A673 (cell line): ENCODE measurements around the gene FAM120AOS. TPM values are rescaled to one million over a fixed set of nuclear protein-coding genes. Genes with fewer than 3 reads are reported as not detected.

Experiments
- BruUV-seq: library from RNA; stranded (reverse); fragments of 400-500 nt; replicated peaks from 2 replicates; lab custom pipeline; 2021; lab: Mats Ljungman, UMichigan
- CTCF ChIA-PET: fragments of 300-600 bp; sonication (Branson Sonifier 250); formaldehyde crosslinking; loops from one replicate; lab custom pipeline; 2022; ENCODE audit warnings: antibody characterized with exemption; lab: Charles Lee
- POLR2A ChIA-PET: fragments of 300-600 bp; sonication (Branson Sonifier 250); formaldehyde crosslinking; loops from one replicate; lab custom pipeline; 2022; ENCODE audit warnings: antibody characterized with exemption; ENCODE audit not compliant: low non-redundant PET; lab: Charles Lee
- DNase-seq: peaks from one replicate; pipeline ENCODE4 v3.0.0-alpha.2; 2015; ENCODE audit warnings: low spot score
- H3K27ac ChIP-seq: fragments of 200-600 bp; sonication (generic); 2 replicates; pipeline ENCODE4 v1.5.1; 2016; ENCODE audit warnings: mixed run types, low read depth, mild to moderate bottlenecking, mixed read lengths, antibody characterized with exemption, low read length; ENCODE audit not compliant: poor library complexity, severe bottlenecking
- H3K27me3 ChIP-seq: fragments of 200-600 bp; sonication (generic); replicated peaks from 2 replicates; pipeline ENCODE4 v1.6.1; 2017; ENCODE audit warnings: mixed run types, low read depth, mild to moderate bottlenecking, mixed read lengths, antibody characterized with exemption, low read length; ENCODE audit not compliant: insufficient read depth, poor library complexity
- H3K36me3 ChIP-seq: fragments of 200-600 bp; sonication (generic); 2 replicates; pipeline ENCODE4 v1.6.1; 2016; ENCODE audit warnings: mixed run types, mild to moderate bottlenecking, mixed read lengths, antibody characterized with exemption, low read length; ENCODE audit not compliant: insufficient read depth, poor library complexity, severe bottlenecking
- H3K4me1 ChIP-seq: fragments of 200-600 bp; sonication (generic); 2 replicates; pipeline ENCODE4 v1.6.1; 2017; ENCODE audit warnings: mixed run types, mild to moderate bottlenecking, mixed read lengths, antibody characterized with exemption, low read length; ENCODE audit not compliant: insufficient read depth, poor library complexity, severe bottlenecking
- H3K4me3 ChIP-seq: fragments of 200-600 bp; sonication (generic); 2 replicates; pipeline ENCODE4 v1.5.1; 2016; ENCODE audit warnings: low read depth, mixed run types, mild to moderate bottlenecking, mixed read lengths, low read length; ENCODE audit not compliant: poor library complexity, severe bottlenecking
- H3K9me3 ChIP-seq: fragments of 200-600 bp; sonication (generic); 2 replicates; pipeline ENCODE4 v1.6.1; 2016; ENCODE audit warnings: mixed run types, low read depth, mild to moderate bottlenecking, mixed read lengths, antibody characterized with exemption, low read length; ENCODE audit not compliant: poor library complexity, severe bottlenecking
- EZH2 ChIP-seq: fragments of 200-600 bp; sonication (generic); IDR thresholded peaks from 2 replicates; pipeline ENCODE4 v1.6.1; 2017; ENCODE audit warnings: borderline replicate concordance, low read depth, mild to moderate bottlenecking, mixed read lengths, antibody characterized with exemption, low read length; ENCODE audit not compliant: poor library complexity, severe bottlenecking
- intact Hi-C: fragments of 100-400 bp; cut with micrococcal nuclease; formaldehyde crosslinking; loops from one replicate; pipeline ENCODE4 v1.10.0; 2022; ENCODE audit not compliant: unreplicated experiment
- total RNA-seq: library from RNA; stranded (reverse); gene quantifications from 2 replicates; pipeline ENCODE4 v1.2.3, GENCODE V29; 2021
- TF ChIP-seq, protein P1 (sequence below): fragments of 300-800, 200-600 bp; sonication (generic); conservative IDR thresholded peaks from 2 replicates; pipeline ENCODE4 v1.5.1; 2017; ENCODE audit warnings: low read depth, mild to moderate bottlenecking, antibody characterized with exemption, low read length, moderate library complexity, mixed read lengths

FAM120AOS gene
- total RNA-seq, 1 experiment from 2014 or later = 34.5 TPM

DNA sequence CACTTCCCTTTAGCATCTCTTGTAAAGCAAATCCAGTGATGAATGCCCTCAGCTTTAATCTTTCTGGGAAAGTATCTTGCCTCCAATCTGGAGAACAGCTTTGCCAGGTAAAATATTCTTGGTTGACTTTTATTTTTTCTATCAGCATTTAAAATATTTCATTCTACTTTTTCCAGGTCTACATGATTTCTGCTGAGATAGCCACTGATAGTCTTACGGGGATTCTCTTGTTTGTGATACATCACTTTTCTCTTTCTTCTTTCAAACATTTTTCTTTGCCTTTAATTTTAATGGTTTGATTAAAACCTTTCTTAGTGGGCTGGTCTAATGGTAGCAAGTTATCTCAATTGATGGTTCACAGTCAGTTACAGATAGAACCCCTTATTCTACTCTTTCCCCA is 35.8 kb downstream of the FAM120AOS start:
- H3K27me3 ChIP-seq = no peaks in the 10 kb centered on the region
- TF ChIP-seq, protein P1, sequence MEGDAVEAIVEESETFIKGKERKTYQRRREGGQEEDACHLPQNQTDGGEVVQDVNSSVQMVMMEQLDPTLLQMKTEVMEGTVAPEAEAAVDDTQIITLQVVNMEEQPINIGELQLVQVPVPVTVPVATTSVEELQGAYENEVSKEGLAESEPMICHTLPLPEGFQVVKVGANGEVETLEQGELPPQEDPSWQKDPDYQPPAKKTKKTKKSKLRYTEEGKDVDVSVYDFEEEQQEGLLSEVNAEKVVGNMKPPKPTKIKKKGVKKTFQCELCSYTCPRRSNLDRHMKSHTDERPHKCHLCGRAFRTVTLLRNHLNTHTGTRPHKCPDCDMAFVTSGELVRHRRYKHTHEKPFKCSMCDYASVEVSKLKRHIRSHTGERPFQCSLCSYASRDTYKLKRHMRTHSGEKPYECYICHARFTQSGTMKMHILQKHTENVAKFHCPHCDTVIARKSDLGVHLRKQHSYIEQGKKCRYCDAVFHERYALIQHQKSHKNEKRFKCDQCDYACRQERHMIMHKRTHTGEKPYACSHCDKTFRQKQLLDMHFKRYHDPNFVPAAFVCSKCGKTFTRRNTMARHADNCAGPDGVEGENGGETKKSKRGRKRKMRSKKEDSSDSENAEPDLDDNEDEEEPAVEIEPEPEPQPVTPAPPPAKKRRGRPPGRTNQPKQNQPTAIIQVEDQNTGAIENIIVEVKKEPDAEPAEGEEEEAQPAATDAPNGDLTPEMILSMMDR = no peak
- no peak for TF ChIP-seq EZH2
- BruUV-seq = no TSS peak
- ChIA-PET POLR2A (no interaction called here), CTCF (no interaction called here)
- no peak for DNase-seq
- no peaks in the 10 kb centered on the region for H3K36me3 ChIP-seq
- H3K9me3 ChIP-seq = no peaks in the 10 kb centered on the region
- H3K27ac ChIP-seq = no peak overlapping the region
- no peak overlapping the region for H3K4me3 ChIP-seq
- intact Hi-C loops = no loop called here
- no peaks in the 10 kb centered on the region for H3K4me1 ChIP-seq

DNA sequence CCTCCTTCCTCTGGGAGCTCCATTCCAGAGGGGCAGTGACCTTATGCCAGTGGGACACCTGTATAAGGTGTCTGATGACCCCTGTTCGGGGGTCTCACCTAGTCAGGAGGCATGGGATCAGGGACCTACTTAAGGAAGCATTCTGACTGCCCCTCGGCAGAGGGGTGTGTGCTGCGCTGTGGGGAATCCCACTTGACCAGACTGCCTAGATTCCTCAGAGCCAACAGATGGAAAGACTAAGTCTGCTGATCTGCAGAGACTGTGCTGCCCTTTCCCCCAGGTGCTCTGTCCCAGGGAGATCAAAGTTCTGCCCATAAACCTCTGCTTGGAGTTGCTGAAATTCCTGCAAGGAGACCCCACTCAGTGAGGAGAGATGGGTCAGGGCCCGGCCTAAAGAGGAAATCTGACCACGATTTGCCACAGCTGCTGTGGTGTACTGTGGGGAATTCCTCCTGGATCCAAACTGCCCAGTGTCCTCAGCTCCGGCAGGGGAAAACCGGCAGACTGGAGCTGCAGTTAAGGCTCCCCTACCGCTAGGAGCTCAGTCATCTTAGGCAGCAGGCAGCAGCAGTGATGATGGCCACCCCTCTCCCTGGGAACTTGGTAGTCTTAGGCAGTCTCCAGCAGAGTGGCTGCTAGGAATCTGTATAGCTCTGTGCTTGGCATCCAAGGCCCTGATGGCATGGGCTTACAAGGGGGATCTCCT is 36.7 kb downstream of the FAM120AOS start:
- TF ChIP-seq EZH2 = no peak
- BruUV-seq = no TSS peak
- H3K4me1 ChIP-seq = no peaks in the 10 kb centered on the region
- no peaks in the 10 kb centered on the region for H3K9me3 ChIP-seq
- ChIA-PET CTCF (no interaction called here), POLR2A (no interaction called here)
- no peaks in the 10 kb centered on the region for H3K27me3 ChIP-seq
- intact Hi-C loops = no loop called here
- DNase-seq = no peak
- no peak overlapping the region for H3K27ac ChIP-seq
- no peaks in the 10 kb centered on the region for H3K36me3 ChIP-seq
- H3K4me3 ChIP-seq = no peak overlapping the region

DNA sequence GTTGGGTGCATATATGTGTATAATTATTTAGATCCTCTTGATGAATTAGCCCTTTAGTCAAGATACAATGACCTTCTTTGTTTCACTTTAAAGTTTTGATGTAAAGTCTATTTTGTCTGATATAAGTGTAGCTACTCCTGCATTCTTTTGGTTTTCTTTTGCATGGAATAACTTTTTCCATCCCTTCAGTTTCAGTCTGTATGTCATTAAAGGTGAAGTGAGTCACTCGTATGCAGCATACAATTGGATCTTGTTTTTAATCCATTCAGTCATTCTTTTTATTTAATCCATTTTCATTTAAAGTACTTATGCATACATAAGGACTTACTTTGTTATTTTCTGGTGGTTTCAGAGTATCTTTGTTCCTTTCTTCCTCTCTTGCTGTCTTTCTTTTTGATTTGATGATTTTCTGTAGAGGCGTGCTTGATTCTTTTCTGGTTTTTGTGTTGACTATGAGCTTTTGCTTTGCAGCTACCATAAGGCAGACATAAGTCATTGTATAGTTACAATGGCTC is 38.1 kb downstream of the FAM120AOS start:
- Histone ChIP-seq H3K9me3 (no peaks in the 10 kb centered on the region), H3K36me3 (no peaks in the 10 kb centered on the region), H3K27ac (no peak overlapping the region), H3K4me1 (no peaks in the 10 kb centered on the region), H3K27me3 (no peaks in the 10 kb centered on the region), H3K4me3 (no peak overlapping the region)
- no TSS peak for BruUV-seq
- CTCF ChIA-PET = no interaction called here
- POLR2A ChIA-PET = no interaction called here
- intact Hi-C loops = no loop called here
- DNase-seq = no peak
- no peak for TF ChIP-seq EZH2
- TF ChIP-seq, protein P1 = no peak
